Activated naive CD8-positive, alpha-beta T cell treated with anti-CD3 and anti-CD28 coated beads for 36 hours (primary cell): ENCODE results near the gene PTBP3. TPM values are rescaled to one million over a fixed set of nuclear protein-coding genes. Genes with fewer than 3 reads are reported as not detected.
"Not testable (repeated sequence)": the region's sequence is repeated elsewhere in the genome, so short reads cannot be mapped to it uniquely, and the experiment has no call there.

Experiments used
- DNase-seq: peaks from one replicate; pipeline ENCODE4 v3.0.0; 2021
- H3K27ac Mint-ChIP-seq: one replicate; pipeline ENCODE4 v1.8.0; 2022; ENCODE audit warnings: mild to moderate bottlenecking, moderate library complexity, mixed read lengths
- H3K27me3 Mint-ChIP-seq: one replicate; pipeline ENCODE4 v1.8.0; 2022; ENCODE audit warnings: mild to moderate bottlenecking, mixed read lengths
- H3K36me3 Mint-ChIP-seq: one replicate; pipeline ENCODE4 v1.8.0; 2021; ENCODE audit warnings: mild to moderate bottlenecking, mixed read lengths
- H3K4me1 Mint-ChIP-seq: one replicate; pipeline ENCODE4 v1.8.0; 2021; ENCODE audit warnings: mixed read lengths
- H3K4me3 Mint-ChIP-seq: one replicate; pipeline ENCODE4 v1.8.0; 2022; ENCODE audit warnings: mild to moderate bottlenecking, moderate library complexity, mixed read lengths
- H3K9me3 Mint-ChIP-seq: one replicate; pipeline ENCODE4 v1.8.0; 2022; ENCODE audit warnings: mixed read lengths
- total RNA-seq, 2 experiments: library from RNA; stranded (reverse); gene quantifications; one replicate each; pipeline ENCODE4 v1.2.3, GENCODE V29; 2021

The PTBP3 gene
- 100 to 1,000 TPM; 116 to 118 TPM for total RNA-seq

- peak; percentile 84 for DNase-seq
- H3K4me3 Mint-ChIP-seq = peak within 1 kb of the TSS; percentile 96
- peaks cover 7% of the 10 kb centered on the region for H3K36me3 Mint-ChIP-seq
- H3K4me1 Mint-ChIP-seq = peaks cover 28% of the 10 kb centered on the region
- peaks cover 2% of the 10 kb centered on the region for H3K9me3 Mint-ChIP-seq
- no peaks in the 10 kb centered on the region for H3K27me3 Mint-ChIP-seq
- peak within 1 kb of the TSS; percentile 97 for H3K27ac Mint-ChIP-seq
Observed at GRCh38 chr9:112332977-112333638, at the start of gene PTBP3. Gene PTBP3 (minus strand): TSS chr9:112333619. CDS start chr9:112297865, 35,754 bp downstream.

- peaks cover 24% of the 10 kb centered on the region for H3K4me1 Mint-ChIP-seq
- H3K36me3 Mint-ChIP-seq = peaks cover 8% of the 10 kb centered on the region
- DNase-seq = no peak
- H3K9me3 Mint-ChIP-seq = no peaks in the 10 kb centered on the region
- H3K27me3 Mint-ChIP-seq = no peaks in the 10 kb centered on the region
- no peak overlapping the region for H3K4me3 Mint-ChIP-seq
- no peak overlapping the region for H3K27ac Mint-ChIP-seq
Observed at GRCh38 chr9:112382501-112383364, 49.3 kb upstream of the PTBP3 start.

GRCh38 chr9:112382066-112382465 is 48.6 kb upstream of the PTBP3 start:
- H3K4me3 Mint-ChIP-seq = no peak overlapping the region
- no peaks in the 10 kb centered on the region for H3K27me3 Mint-ChIP-seq
- no peaks in the 10 kb centered on the region for H3K9me3 Mint-ChIP-seq
- DNase-seq = no peak
- H3K36me3 Mint-ChIP-seq = peaks cover 5% of the 10 kb centered on the region
- peaks cover 29% of the 10 kb centered on the region for H3K4me1 Mint-ChIP-seq
- no peak overlapping the region for H3K27ac Mint-ChIP-seq

GRCh38 chr9:112380825-112381221 is 47.4 kb upstream of the PTBP3 start:
- Mint-ChIP-seq H3K27me3 (no peaks in the 10 kb centered on the region), H3K9me3 (no peaks in the 10 kb centered on the region), H3K27ac (peak overlapping the region; percentile 99), H3K36me3 (peaks cover 8% of the 10 kb centered on the region), H3K4me3 (peak overlapping the region; percentile 98), H3K4me1 (peaks cover 27% of the 10 kb centered on the region)
- no peak for DNase-seq

- H3K4me3 Mint-ChIP-seq = peak within 1 kb of the TSS; percentile 98
- H3K9me3 Mint-ChIP-seq = no peaks in the 10 kb centered on the region
- peak within 1 kb of the TSS; percentile 99 for H3K27ac Mint-ChIP-seq
- H3K4me1 Mint-ChIP-seq = peaks cover 29% of the 10 kb centered on the region
- peak; percentile 48 for DNase-seq
- H3K36me3 Mint-ChIP-seq = peaks cover 10% of the 10 kb centered on the region
- H3K27me3 Mint-ChIP-seq = no peaks in the 10 kb centered on the region
Observed at GRCh38 chr9:112380102-112380824, 46.8 kb upstream of the PTBP3 start, which contains the start of gene HSDL2. Gene HSDL2 (plus strand): TSS chr9:112380108. CDS start chr9:112380164, 56 bp downstream.

GRCh38 chr9:112379177-112380101 is 46.0 kb upstream of the PTBP3 start:
- no peaks in the 10 kb centered on the region for H3K27me3 Mint-ChIP-seq
- H3K36me3 Mint-ChIP-seq = peaks cover 14% of the 10 kb centered on the region
- peaks cover 2% of the 10 kb centered on the region for H3K9me3 Mint-ChIP-seq
- H3K4me1 Mint-ChIP-seq = peaks cover 29% of the 10 kb centered on the region
- peak; percentile 98 for DNase-seq
- H3K4me3 Mint-ChIP-seq = peak overlapping the region; percentile 98
- H3K27ac Mint-ChIP-seq = peak overlapping the region; percentile 99

GRCh38 chr9:112378328-112379176 is 45.1 kb upstream of the PTBP3 start:
- peak overlapping the region; percentile 99 for H3K27ac Mint-ChIP-seq
- no peaks in the 10 kb centered on the region for H3K27me3 Mint-ChIP-seq
- H3K4me1 Mint-ChIP-seq = peaks cover 29% of the 10 kb centered on the region
- peak overlapping the region; percentile 98 for H3K4me3 Mint-ChIP-seq
- H3K36me3 Mint-ChIP-seq = peaks cover 17% of the 10 kb centered on the region
- H3K9me3 Mint-ChIP-seq = peaks cover 2% of the 10 kb centered on the region
- DNase-seq = peak; percentile 33

- Mint-ChIP-seq H3K4me1 (peaks cover 29% of the 10 kb centered on the region), H3K9me3 (peaks cover 2% of the 10 kb centered on the region), H3K27me3 (no peaks in the 10 kb centered on the region), H3K36me3 (peaks cover 19% of the 10 kb centered on the region), H3K4me3 (peak overlapping the region; percentile 98), H3K27ac (no peak overlapping the region)
- DNase-seq = no peak
Observed at GRCh38 chr9:112377684-112378327, 44.4 kb upstream of the PTBP3 start.

- Mint-ChIP-seq H3K27ac (no peak overlapping the region), H3K27me3 (no peaks in the 10 kb centered on the region), H3K36me3 (peaks cover 19% of the 10 kb centered on the region), H3K4me1 (peaks cover 27% of the 10 kb centered on the region), H3K4me3 (no peak overlapping the region), H3K9me3 (peaks cover 2% of the 10 kb centered on the region)
- DNase-seq = no peak
Observed at GRCh38 chr9:112377087-112377486, 43.7 kb upstream of the PTBP3 start.

GRCh38 chr9:112375361-112375760 is 41.9 kb upstream of the PTBP3 start:
- H3K4me3 Mint-ChIP-seq = no peak overlapping the region
- H3K4me1 Mint-ChIP-seq = peaks cover 21% of the 10 kb centered on the region
- no peaks in the 10 kb centered on the region for H3K27me3 Mint-ChIP-seq
- H3K27ac Mint-ChIP-seq = no peak overlapping the region
- peaks cover 5% of the 10 kb centered on the region for H3K9me3 Mint-ChIP-seq
- H3K36me3 Mint-ChIP-seq = peaks cover 19% of the 10 kb centered on the region
- DNase-seq = no peak

GRCh38 chr9:112374232-112374631 is 40.8 kb upstream of the PTBP3 start:
- H3K9me3 Mint-ChIP-seq = peaks cover 12% of the 10 kb centered on the region
- peaks cover 24% of the 10 kb centered on the region for H3K36me3 Mint-ChIP-seq
- not testable (repeated sequence) for H3K27me3 Mint-ChIP-seq, H3K4me3 Mint-ChIP-seq, DNase-seq, H3K27ac Mint-ChIP-seq
- H3K4me1 Mint-ChIP-seq = peaks cover 21% of the 10 kb centered on the region

GRCh38 chr9:112373666-112374065 is 40.2 kb upstream of the PTBP3 start:
- Mint-ChIP-seq H3K9me3 (peaks cover 14% of the 10 kb centered on the region), H3K4me1 (peaks cover 20% of the 10 kb centered on the region), H3K36me3 (peaks cover 26% of the 10 kb centered on the region)
- H3K27me3 Mint-ChIP-seq, H3K27ac Mint-ChIP-seq, H3K4me3 Mint-ChIP-seq, DNase-seq: not testable (repeated sequence)

GRCh38 chr9:112371060-112371459 is 37.6 kb upstream of the PTBP3 start:
- peaks cover 2% of the 10 kb centered on the region for H3K4me1 Mint-ChIP-seq
- no peak overlapping the region for H3K27ac Mint-ChIP-seq
- peaks cover 18% of the 10 kb centered on the region for H3K36me3 Mint-ChIP-seq
- H3K9me3 Mint-ChIP-seq = peaks cover 21% of the 10 kb centered on the region
- H3K4me3 Mint-ChIP-seq = no peak overlapping the region
- DNase-seq = no peak
- no peaks in the 10 kb centered on the region for H3K27me3 Mint-ChIP-seq
